Activated effector memory CD4-positive, alpha-beta T cell treated with anti-CD3 and anti-CD28 coated beads, Interleukin-2, amount 50 U/mL, for 16 hours (primary cell): Measurements from ENCODE around the gene HMGN1.

Source experiments
- DNase-seq: peaks from one replicate; pipeline ENCODE4 v3.0.0-alpha.2; 2020

The HMGN1 gene

GRCh38 chr21:39326607-39327307, 22.1 kb downstream of the HMGN1 start:
- DNase-seq: no peak

- DNase-seq: no peak
These were observed 23.4 kb downstream of the HMGN1 start for GRCh38 chr21:39325458-39325857.

- DNase-seq: no peak
These were observed 27.5 kb downstream of the HMGN1 start for GRCh38 chr21:39321424-39321823.

GRCh38 chr21:39319814-39320332, 29.0 kb downstream of the HMGN1 start:
- no peak for DNase-seq

- DNase-seq: no peak
These were observed 29.6 kb downstream of the HMGN1 start for GRCh38 chr21:39319251-39319756.

GRCh38 chr21:39318091-39318959, 30.6 kb downstream of the HMGN1 start:
- no peak for DNase-seq

GRCh38 chr21:39317134-39318090, 31.5 kb downstream of the HMGN1 start:
- DNase-seq: no peak

- DNase-seq: no peak
These were observed 32.2 kb downstream of the HMGN1 start for GRCh38 chr21:39316729-39317128.

- DNase-seq: no peak
These were observed 33.1 kb downstream of the HMGN1 start for GRCh38 chr21:39315603-39316445.

- DNase-seq: peak; percentile 78
These were observed 34.5 kb downstream of the HMGN1 start for GRCh38 chr21:39314143-39315027.

GRCh38 chr21:39313571-39314142, 35.2 kb downstream of the HMGN1 start, which contains the start of gene BRWD1:
BRWD1 (minus strand) TSS chr21:39313632; CDS start chr21:39313491, 141 bp downstream.
- DNase-seq: peak; percentile 92

GRCh38 chr21:39313042-39313570, 35.8 kb downstream of the HMGN1 start:
- peak; percentile 78 for DNase-seq

GRCh38 chr21:39312112-39313041, 36.5 kb downstream of the HMGN1 start:
- DNase-seq: peak; percentile 99

GRCh38 chr21:39311164-39311563, 37.7 kb downstream of the HMGN1 start:
- no peak for DNase-seq

GRCh38 chr21:39307466-39307865, 41.4 kb downstream of the HMGN1 start:
- DNase-seq: no peak

- DNase-seq: no peak
These were observed 48.3 kb downstream of the HMGN1 start for GRCh38 chr21:39300587-39300986.

- DNase-seq: no peak
These were observed 52.0 kb downstream of the HMGN1 start for GRCh38 chr21:39296891-39297290.
